Measurements from ENCODE around the gene MYO1B.

Gene MYO1B

GRCh38 chr2:191215666-191216065 lies 29.5 kb upstream of the MYO1B start:
- peaks cover 3% of the 10 kb centered on the region for H3K4me1 Mint-ChIP-seq (ENCODE audit: low read depth)
- H3K36me3 Mint-ChIP-seq (ENCODE audit: low read depth): no peaks in the 10 kb centered on the region
- no peaks in the 10 kb centered on the region for H3K27me3 Mint-ChIP-seq
- peaks cover 16% of the 10 kb centered on the region for H3K9me3 Mint-ChIP-seq
- no peak overlapping the region for H3K27ac Mint-ChIP-seq
- intact Hi-C loops (cut with micrococcal nuclease): loop anchor here (5.0 kb wide), 1 partner anchor 307 kb away; no protein-coding TSS in a partner anchor
- H3K4me3 Mint-ChIP-seq: no peak overlapping the region

- intact Hi-C loops (cut with micrococcal nuclease): loop anchor here (5.0 kb wide), 1 partner anchor 305 kb away; no protein-coding TSS in a partner anchor
- Mint-ChIP-seq H3K27ac (no peak overlapping the region), H3K4me3 (no peak overlapping the region), H3K36me3 (ENCODE audit: low read depth) (no peaks in the 10 kb centered on the region), H3K9me3 (peaks cover under 1% of the 10 kb centered on the region), H3K4me1 (ENCODE audit: low read depth) (peaks cover 4% of the 10 kb centered on the region), H3K27me3 (no peaks in the 10 kb centered on the region)
These were observed 27.6 kb upstream of the MYO1B start for GRCh38 chr2:191217580-191217979.

DNA sequence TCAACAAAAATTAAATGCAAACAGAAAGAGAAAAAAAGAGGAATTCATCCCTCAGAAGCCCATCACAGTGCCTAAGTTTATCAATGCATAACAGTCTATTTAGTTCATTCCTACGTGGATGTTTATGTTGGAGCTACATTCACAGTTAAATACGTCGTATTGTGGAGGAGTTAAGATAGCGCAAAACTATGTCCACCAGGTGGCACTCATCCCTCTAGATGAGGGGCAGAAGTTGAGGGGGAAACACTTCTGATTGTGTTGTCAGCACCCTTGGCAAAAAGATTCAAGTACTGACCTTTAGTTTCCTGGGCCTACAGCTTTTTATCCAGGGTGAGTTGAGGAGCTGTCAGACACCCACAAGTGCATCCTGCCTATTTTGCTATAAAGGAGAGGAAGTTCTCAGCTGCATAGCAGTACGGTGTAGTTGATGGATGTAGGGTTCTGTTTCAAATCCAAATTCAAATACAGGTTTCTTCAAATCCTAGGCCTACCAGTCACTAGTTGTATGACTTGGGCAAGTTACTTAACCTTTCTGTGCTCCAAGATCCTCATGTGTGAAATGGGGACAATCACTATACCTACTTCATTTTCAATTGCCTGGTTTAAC lies 26.8 kb upstream of the MYO1B start:
- Mint-ChIP-seq H3K27me3 (no peaks in the 10 kb centered on the region), H3K9me3 (no peaks in the 10 kb centered on the region), H3K36me3 (ENCODE audit: low read depth) (no peaks in the 10 kb centered on the region), H3K27ac (no peak overlapping the region), H3K4me1 (ENCODE audit: low read depth) (peaks cover 4% of the 10 kb centered on the region), H3K4me3 (no peak overlapping the region)
- intact Hi-C loops (cut with micrococcal nuclease): loop anchor here (1.0 to 5.0 kb wide), 2 partner anchors 283 to 304 kb away; no protein-coding TSS in a partner anchor

DNA sequence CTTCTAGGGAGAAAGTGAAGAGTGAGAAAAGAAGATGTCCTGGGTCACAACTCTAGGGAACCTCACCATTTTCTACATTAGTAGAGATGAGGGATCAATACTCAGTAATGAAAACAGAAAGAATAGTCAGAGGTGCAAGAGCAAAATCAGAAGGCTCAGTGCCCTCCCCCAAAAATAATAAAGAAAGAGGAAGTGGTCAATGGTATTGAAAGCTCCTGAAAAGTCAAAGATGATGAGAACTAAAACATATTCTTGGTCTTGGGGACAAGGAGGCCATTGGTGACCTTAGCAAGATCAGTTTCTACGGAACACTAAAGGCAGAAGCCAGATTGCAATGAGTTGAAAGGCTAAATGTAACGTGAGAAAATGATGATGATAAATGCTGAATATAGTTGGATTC lies 24.5 kb upstream of the MYO1B start:
- intact Hi-C loops (cut with micrococcal nuclease): no loop called here
- Mint-ChIP-seq H3K9me3 (no peaks in the 10 kb centered on the region), H3K27ac (no peak overlapping the region), H3K4me3 (no peak overlapping the region), H3K36me3 (ENCODE audit: low read depth) (no peaks in the 10 kb centered on the region), H3K27me3 (no peaks in the 10 kb centered on the region), H3K4me1 (ENCODE audit: low read depth) (peaks cover 4% of the 10 kb centered on the region)

DNA sequence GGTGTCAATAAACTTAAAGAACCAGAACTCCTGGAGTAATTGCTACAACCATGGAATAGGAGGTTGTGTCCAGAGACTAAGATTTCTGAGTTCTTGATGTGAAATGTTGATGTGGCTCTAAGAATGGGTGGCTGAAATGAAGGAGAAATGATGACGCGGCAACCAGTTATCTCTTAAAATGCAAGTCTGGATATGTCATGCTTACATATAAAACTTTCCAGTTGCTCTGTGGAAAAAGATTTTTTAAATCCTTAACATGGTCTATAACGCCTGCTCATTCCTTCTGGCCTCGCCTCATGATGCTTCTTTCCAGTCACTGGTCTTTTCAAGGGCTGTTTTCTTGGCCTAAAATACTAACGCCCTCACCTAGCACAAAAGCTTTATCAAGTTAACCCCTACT lies 23.5 kb upstream of the MYO1B start:
- no peaks in the 10 kb centered on the region for H3K9me3 Mint-ChIP-seq
- H3K27me3 Mint-ChIP-seq: no peaks in the 10 kb centered on the region
- H3K4me1 Mint-ChIP-seq (ENCODE audit: low read depth): peaks cover 4% of the 10 kb centered on the region
- H3K4me3 Mint-ChIP-seq: no peak overlapping the region
- intact Hi-C loops (cut with micrococcal nuclease): no loop called here
- no peaks in the 10 kb centered on the region for H3K36me3 Mint-ChIP-seq (ENCODE audit: low read depth)
- no peak overlapping the region for H3K27ac Mint-ChIP-seq

DNA sequence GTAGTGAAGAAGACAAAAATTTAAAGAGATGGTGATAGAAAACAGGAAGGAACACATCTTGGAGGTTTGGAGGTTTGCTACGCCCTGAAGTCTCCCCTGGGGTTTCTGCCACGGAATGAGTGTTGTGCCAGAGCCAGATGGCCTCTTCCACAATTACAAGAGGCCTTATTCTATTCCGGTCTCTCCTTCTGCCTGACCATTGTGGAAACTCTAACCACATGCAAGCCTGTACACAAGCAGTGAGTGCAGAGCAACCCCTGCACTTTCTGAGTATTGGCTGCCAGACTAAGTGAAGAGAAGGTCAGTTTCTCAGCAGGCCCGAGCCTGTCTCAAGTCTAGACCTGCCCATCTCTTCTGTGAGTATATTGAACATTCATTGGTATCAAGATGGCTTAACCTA lies 22.7 kb upstream of the MYO1B start:
- intact Hi-C loops (cut with micrococcal nuclease): no loop called here

DNA sequence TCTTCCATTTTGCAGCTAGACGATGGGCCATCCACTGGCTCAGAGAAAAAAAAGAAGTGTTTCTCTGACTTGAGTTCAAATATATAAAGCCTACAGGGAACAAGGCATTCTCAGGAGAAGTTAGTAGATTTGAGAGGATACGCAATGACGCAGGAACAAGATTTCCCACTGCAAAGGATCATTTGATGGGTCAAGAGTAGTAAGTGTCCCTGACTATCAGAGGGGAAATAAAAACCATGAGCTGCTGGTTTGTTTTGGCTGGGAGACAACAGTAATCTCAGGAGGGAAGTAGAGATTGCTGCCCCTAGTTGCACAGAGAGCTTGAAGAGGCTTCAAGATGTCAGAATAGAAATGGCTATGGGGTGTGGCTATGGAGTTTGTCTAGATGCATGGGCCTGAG lies 22.3 kb upstream of the MYO1B start:
- Mint-ChIP-seq H3K9me3 (no peaks in the 10 kb centered on the region), H3K4me1 (ENCODE audit: low read depth) (peaks cover 4% of the 10 kb centered on the region), H3K4me3 (no peak overlapping the region), H3K27ac (no peak overlapping the region), H3K27me3 (no peaks in the 10 kb centered on the region), H3K36me3 (ENCODE audit: low read depth) (no peaks in the 10 kb centered on the region)
- intact Hi-C loops (cut with micrococcal nuclease): no loop called here

More for the DNA sequence above, 22.7 kb upstream of the MYO1B start:
- Mint-ChIP-seq H3K4me1 (ENCODE audit: low read depth) (peaks cover 4% of the 10 kb centered on the region), H3K27ac (no peak overlapping the region), H3K36me3 (ENCODE audit: low read depth) (no peaks in the 10 kb centered on the region), H3K27me3 (no peaks in the 10 kb centered on the region), H3K4me3 (no peak overlapping the region), H3K9me3 (no peaks in the 10 kb centered on the region)

DNA sequence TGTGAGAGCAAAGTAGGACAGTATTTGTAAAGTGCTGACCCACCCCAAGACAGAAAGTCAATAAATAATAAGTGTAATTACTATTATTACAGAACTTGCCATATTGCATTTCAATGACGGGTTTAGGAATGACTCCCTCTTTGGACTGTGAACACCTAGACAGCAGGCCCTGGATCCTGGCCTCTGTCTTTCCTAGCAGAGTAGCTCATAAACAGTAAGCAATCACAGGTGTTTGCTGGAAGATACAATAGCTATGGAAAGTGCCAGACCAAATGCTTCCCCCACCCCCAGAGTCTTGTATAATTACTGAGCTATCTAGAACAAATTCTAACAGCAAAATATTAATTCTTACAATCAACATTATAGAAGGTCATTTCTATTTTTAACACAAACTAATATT lies 20.1 kb upstream of the MYO1B start:
- intact Hi-C loops (cut with micrococcal nuclease): no loop called here
- H3K4me3 Mint-ChIP-seq: no peak overlapping the region
- H3K36me3 Mint-ChIP-seq (ENCODE audit: low read depth): no peaks in the 10 kb centered on the region
- H3K27ac Mint-ChIP-seq: no peak overlapping the region
- no peaks in the 10 kb centered on the region for H3K9me3 Mint-ChIP-seq
- peaks cover 4% of the 10 kb centered on the region for H3K4me1 Mint-ChIP-seq (ENCODE audit: low read depth)
- no peaks in the 10 kb centered on the region for H3K27me3 Mint-ChIP-seq

GRCh38 chr2:191225690-191226089 lies 19.5 kb upstream of the MYO1B start:
- H3K4me3 Mint-ChIP-seq: no peak overlapping the region
- intact Hi-C loops (cut with micrococcal nuclease): no loop called here
- H3K4me1 Mint-ChIP-seq (ENCODE audit: low read depth): peaks cover under 1% of the 10 kb centered on the region
- H3K9me3 Mint-ChIP-seq: no peaks in the 10 kb centered on the region
- no peak overlapping the region for H3K27ac Mint-ChIP-seq
- H3K27me3 Mint-ChIP-seq: no peaks in the 10 kb centered on the region
- no peaks in the 10 kb centered on the region for H3K36me3 Mint-ChIP-seq (ENCODE audit: low read depth)

- Mint-ChIP-seq H3K4me3 (no peak overlapping the region), H3K4me1 (ENCODE audit: low read depth) (no peaks in the 10 kb centered on the region), H3K9me3 (no peaks in the 10 kb centered on the region), H3K36me3 (ENCODE audit: low read depth) (no peaks in the 10 kb centered on the region), H3K27ac (no peak overlapping the region), H3K27me3 (no peaks in the 10 kb centered on the region)
- intact Hi-C loops (cut with micrococcal nuclease): no loop called here
These were observed 19.0 kb upstream of the MYO1B start for GRCh38 chr2:191226196-191226595.

DNA sequence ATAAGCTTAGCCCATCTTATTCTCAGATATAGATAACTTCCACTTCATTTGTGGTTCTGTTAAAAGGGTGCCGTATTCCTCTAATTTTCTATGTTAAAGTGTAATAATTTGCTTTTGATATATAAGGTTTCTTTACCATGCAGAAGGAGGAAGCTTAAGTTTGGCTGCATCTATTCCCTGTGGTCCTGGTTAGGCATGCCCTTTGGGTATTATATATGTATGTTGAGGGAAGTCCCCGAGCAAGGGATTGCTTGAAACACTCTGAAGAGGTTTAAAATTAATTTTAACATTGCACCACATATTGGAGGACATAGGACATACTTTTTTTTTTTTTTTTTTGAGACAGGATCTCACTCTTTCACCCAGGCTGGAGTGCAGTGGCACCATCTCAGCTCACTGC lies 16.9 kb upstream of the MYO1B start:
- Mint-ChIP-seq H3K4me1 (ENCODE audit: low read depth) (no peaks in the 10 kb centered on the region), H3K4me3 (no peak overlapping the region), H3K27ac (no peak overlapping the region), H3K27me3 (no peaks in the 10 kb centered on the region), H3K9me3 (no peaks in the 10 kb centered on the region), H3K36me3 (ENCODE audit: low read depth) (no peaks in the 10 kb centered on the region)
- intact Hi-C loops (cut with micrococcal nuclease): no loop called here

- no peaks in the 10 kb centered on the region for H3K36me3 Mint-ChIP-seq (ENCODE audit: low read depth)
- H3K27ac Mint-ChIP-seq: no peak overlapping the region
- intact Hi-C loops (cut with micrococcal nuclease): no loop called here
- H3K27me3 Mint-ChIP-seq: no peaks in the 10 kb centered on the region
- no peak overlapping the region for H3K4me3 Mint-ChIP-seq
- no peaks in the 10 kb centered on the region for H3K9me3 Mint-ChIP-seq
- H3K4me1 Mint-ChIP-seq (ENCODE audit: low read depth): no peaks in the 10 kb centered on the region
These were observed 16.3 kb upstream of the MYO1B start for GRCh38 chr2:191228861-191229260.

GRCh38 chr2:191230174-191230573 lies 15.0 kb upstream of the MYO1B start:
- Mint-ChIP-seq H3K27ac (no peak overlapping the region), H3K9me3 (no peaks in the 10 kb centered on the region), H3K4me1 (ENCODE audit: low read depth) (no peaks in the 10 kb centered on the region), H3K27me3 (no peaks in the 10 kb centered on the region), H3K4me3 (no peak overlapping the region), H3K36me3 (ENCODE audit: low read depth) (no peaks in the 10 kb centered on the region)
- intact Hi-C loops (cut with micrococcal nuclease): loop anchor here (5.0 kb wide), 1 partner anchor 272 kb away; no protein-coding TSS in a partner anchor

- no peak overlapping the region for H3K27ac Mint-ChIP-seq
- no peaks in the 10 kb centered on the region for H3K9me3 Mint-ChIP-seq
- intact Hi-C loops (cut with micrococcal nuclease): loop anchor here (5.0 kb wide), 1 partner anchor 270 kb away; no protein-coding TSS in a partner anchor
- H3K4me3 Mint-ChIP-seq: no peak overlapping the region
- no peaks in the 10 kb centered on the region for H3K36me3 Mint-ChIP-seq (ENCODE audit: low read depth)
- H3K27me3 Mint-ChIP-seq: no peaks in the 10 kb centered on the region
- no peaks in the 10 kb centered on the region for H3K4me1 Mint-ChIP-seq (ENCODE audit: low read depth)
These were observed 13.2 kb upstream of the MYO1B start for GRCh38 chr2:191231995-191232394.

- Mint-ChIP-seq H3K4me1 (ENCODE audit: low read depth) (no peaks in the 10 kb centered on the region), H3K27ac (no peak overlapping the region), H3K27me3 (no peaks in the 10 kb centered on the region), H3K9me3 (no peaks in the 10 kb centered on the region), H3K36me3 (ENCODE audit: low read depth) (no peaks in the 10 kb centered on the region), H3K4me3 (no peak overlapping the region)
- intact Hi-C loops (cut with micrococcal nuclease): loop anchor here (5.0 kb wide), 1 partner anchor 269 kb away; no protein-coding TSS in a partner anchor
These were observed 11.7 kb upstream of the MYO1B start for GRCh38 chr2:191233533-191233932.
